Astrocyte of the cerebellum (primary cell): Measurements from ENCODE around the gene ARSB.
A peak's percentile ranks its signal among the peaks of the same experiment; 100 is the strongest.

ENCODE experiments used
- DNase-seq: peaks from one replicate; pipeline ENCODE4 v3.0.0-alpha.2; 2011; ENCODE audit warnings: low read depth
- H3K4me3 ChIP-seq: 2 replicates; pipeline ENCODE4 v1.5.1; 2011; ENCODE audit warnings: mild to moderate bottlenecking, low read depth, low read length, moderate library complexity
- in situ Hi-C: cut with HindIII; loops from 2 replicates; pipeline ENCODE4 v1.10.0; 2017; ENCODE audit warnings: low sequenced_read_pairs
- TF ChIP-seq, protein P1 (sequence below): IDR thresholded peaks from 2 replicates; pipeline ENCODE4 v1.5.1; 2012; ENCODE audit warnings: low read length, low read depth, moderate library complexity, mild to moderate bottlenecking; ENCODE audit errors: missing control alignments

Gene ARSB

DNA sequence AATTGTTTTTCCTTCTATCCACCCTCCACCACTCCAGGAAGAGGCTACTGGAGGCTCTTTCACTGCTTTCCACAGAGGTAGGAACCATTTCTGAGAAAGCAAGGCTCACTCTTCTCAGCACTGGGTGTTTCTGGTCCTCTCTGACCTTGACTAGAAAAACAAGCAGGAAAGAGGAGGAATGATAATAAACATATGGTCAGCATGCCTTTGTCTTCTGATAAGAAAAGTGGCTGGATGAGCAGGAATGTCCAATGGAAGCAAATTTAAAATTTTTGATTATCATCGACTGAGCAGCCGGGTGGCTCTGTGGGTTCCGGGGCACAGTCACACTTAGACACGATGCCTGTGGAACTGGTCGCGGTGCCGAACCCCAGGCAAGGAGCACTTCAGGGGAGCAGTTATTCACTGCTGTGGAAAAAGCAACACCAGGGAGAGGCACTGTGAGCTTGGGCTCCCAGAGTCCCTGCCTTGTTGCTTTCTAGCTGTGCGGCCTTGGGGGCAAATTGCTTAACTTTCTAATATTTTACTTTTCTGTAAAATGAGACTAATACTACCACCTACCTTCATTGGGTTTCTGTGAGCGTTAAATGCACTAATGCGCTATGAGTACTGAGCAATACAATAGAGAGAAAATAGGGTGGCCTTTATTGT lies 179.5 kb downstream of the ARSB start:
- TF ChIP-seq, protein P1, sequence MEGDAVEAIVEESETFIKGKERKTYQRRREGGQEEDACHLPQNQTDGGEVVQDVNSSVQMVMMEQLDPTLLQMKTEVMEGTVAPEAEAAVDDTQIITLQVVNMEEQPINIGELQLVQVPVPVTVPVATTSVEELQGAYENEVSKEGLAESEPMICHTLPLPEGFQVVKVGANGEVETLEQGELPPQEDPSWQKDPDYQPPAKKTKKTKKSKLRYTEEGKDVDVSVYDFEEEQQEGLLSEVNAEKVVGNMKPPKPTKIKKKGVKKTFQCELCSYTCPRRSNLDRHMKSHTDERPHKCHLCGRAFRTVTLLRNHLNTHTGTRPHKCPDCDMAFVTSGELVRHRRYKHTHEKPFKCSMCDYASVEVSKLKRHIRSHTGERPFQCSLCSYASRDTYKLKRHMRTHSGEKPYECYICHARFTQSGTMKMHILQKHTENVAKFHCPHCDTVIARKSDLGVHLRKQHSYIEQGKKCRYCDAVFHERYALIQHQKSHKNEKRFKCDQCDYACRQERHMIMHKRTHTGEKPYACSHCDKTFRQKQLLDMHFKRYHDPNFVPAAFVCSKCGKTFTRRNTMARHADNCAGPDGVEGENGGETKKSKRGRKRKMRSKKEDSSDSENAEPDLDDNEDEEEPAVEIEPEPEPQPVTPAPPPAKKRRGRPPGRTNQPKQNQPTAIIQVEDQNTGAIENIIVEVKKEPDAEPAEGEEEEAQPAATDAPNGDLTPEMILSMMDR, result no peak
- no peak overlapping the region for H3K4me3 ChIP-seq
- no peak for DNase-seq
- in situ Hi-C loops, result no loop called here

DNA sequence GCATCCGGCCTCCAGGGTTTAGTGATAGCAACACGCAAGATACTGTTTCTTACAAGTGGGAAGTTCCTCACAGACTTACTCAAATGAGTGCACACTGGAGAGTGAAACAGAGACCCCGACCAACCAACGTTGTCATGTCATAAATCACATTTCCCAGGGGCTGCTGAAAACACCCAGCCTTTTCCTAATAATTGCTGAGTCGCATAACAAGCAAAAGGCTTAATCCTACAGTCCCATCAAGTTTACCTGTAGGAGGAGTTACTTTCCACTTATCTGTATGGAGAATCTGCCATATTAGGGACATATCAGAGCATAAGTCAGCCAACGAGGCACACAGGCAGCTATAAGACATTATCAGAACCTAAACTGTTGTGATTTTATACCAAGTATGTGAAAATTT lies 180.1 kb downstream of the ARSB start:
- in situ Hi-C loops, result no loop called here
- DNase-seq, result no peak
- H3K4me3 ChIP-seq, result no peak overlapping the region
- TF ChIP-seq, protein P1, result no peak

DNA sequence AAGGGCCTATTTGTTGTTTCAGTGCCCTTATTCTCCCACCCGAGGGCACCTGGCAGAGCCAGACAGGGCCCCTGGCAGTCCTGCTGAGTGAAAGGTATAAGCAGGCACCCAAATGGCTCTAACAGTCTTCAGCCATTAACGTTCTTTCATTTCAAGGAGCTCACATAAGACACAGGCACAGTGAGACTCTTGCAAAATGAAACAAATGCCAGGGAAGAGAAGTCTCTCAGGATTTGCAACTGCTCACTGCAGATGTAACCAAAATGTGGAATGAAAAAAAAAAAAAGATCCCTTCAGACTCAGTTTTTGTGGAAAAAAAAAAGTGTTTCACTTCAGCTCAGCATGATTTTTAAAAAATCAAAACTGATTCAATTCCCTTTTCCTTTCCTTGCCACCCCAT lies 181.2 kb downstream of the ARSB start:
- in situ Hi-C loops, result no loop called here
- TF ChIP-seq, protein P1, result no peak
- DNase-seq, result no peak
- H3K4me3 ChIP-seq, result no peak overlapping the region

DNA sequence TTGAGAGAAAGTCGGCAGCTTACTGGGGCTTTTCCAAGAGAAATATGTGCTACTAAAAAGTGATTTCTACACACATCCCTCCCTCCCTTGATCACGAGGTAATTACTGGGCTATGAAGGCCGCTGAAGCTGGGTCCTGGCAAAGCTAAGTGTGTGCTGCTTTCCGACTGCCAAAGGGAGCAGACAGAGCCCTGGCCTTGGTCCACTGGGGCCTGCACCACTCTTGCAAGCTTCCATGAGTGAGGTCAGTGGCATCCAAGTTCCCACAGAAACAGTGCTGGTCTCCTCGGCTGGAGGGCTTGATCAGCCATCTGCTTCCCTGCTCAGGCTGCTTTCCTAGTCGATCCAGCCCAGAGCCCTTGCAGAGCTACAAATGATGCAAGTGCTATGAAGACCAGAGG lies 181.8 kb downstream of the ARSB start:
- no peak for DNase-seq
- H3K4me3 ChIP-seq, result no peak overlapping the region
- in situ Hi-C loops, result no loop called here
- TF ChIP-seq, protein P1, result no peak

DNA sequence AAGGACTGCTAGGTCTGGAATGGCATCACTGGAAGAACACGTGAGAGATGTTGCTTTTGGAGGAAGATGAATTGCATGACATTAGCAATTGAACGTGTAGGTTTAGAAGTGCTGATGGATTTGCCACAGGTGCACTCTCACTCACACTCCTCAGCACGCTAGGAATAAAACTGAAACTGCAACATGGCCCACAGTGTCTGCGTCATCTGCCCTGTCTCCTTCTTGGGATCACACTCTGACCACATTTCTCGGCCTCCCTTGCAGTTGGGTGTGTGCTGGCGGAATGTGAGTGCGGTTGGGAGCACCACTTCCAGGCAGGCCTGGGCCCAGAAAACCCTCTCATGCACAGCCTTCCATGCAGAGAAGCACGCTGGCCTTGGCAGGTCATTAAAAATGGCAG lies 183.7 kb downstream of the ARSB start:
- no peak overlapping the region for H3K4me3 ChIP-seq
- TF ChIP-seq, protein P1, result no peak
- no peak for DNase-seq
- in situ Hi-C loops, result no loop called here

DNA sequence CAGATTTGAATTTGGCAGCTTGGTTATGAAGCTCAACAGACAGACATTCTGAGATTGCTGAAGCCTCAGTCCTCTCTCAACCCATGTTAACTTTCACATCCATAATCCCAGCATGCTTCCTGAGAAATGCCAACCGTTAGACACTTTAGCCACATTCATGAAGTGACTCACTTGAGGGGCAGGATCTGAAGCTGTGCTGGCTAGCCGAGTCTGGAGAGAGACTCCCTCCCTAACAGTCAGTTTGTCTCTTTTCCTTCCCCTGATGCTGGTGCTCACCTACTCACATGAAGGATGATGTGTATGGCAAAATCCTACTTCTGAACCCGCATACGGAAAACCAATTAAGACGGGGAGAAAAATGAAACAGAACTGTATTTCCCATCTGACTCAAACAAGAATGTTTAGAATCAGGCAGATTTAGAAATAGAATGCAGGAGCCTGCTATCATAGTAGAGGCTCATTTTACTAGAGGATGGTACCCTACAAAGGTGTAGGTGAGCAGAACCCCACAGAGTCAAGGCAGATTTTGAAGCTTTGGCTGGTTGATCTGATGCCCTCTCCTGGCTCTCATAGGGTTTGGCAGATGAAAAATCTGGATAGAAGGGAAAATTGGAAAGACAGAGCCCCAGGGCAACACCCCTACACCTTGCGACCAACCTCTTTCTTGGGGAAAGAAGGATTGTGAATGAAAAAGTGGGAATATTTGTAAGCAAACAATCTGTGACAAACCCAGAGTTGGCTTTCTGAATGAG lies 185.7 kb downstream of the ARSB start:
- no peak overlapping the region for H3K4me3 ChIP-seq
- TF ChIP-seq, protein P1, result peak; percentile 19
- no peak for DNase-seq
- in situ Hi-C loops, result loop anchor here (5.0 kb wide), 1 partner anchor 52 kb away; no protein-coding TSS in a partner anchor
